HG02973 (cell line): ENCODE results near the gene GPR87.

ENCODE experiments used
- ATAC-seq: cut with Tn5 transposase; IDR thresholded peaks from one replicate; pipeline ENCODE4 v1.9.1; 2021; ENCODE audit warnings: moderate library complexity; ENCODE audit not compliant: unreplicated experiment

GPR87 gene

GRCh38 chr3:151318313-151318712, 1.7 kb upstream of the GPR87 start:
- no peak for ATAC-seq

DNA sequence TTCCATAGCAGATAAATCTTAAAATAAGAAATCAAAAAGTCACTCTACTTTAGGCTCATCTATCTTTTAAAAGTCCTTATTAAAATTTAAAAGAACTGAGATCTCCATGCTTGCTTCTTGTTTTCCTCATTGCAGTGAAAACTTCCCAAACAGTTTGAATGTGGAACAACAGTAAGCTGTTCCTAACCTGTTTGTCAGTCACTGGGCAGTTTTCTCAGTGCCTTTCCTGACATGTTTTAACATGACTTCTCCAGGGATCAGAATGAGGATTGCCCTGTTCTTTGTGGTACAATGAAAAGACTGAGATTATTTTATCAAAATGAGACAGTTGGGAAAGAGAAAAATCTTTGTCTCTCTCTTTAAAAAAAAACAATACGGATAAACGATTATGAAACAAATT, 774 bp downstream of the GPR87 start:
- no peak for ATAC-seq

- ATAC-seq, result no peak
These were observed 1.5 kb downstream of the GPR87 start for GRCh38 chr3:151315136-151315535.

- ATAC-seq, result no peak
These were observed 2.0 kb downstream of the GPR87 start for GRCh38 chr3:151314593-151314992.

- no peak for ATAC-seq
These were observed 2.5 kb downstream of the GPR87 start for GRCh38 chr3:151314137-151314536.

DNA sequence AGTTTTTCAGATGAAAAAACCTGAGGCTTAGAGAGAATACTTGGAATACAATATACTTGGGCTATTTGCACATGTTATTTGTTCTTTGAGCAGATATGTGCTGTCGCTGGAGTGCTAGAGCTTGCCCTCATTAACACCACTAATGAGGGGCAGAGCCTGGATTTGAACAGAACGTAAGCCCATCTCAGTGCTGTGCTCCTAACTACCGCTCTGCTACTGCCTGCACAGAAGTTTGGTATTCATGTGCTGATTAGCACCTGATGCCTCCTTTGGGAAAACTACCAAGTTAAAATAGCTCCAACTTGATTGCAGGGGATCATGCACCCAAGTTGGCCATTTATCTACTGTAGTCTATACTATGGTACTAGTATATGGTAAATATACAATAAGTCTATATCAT, 3.6 kb downstream of the GPR87 start:
- ATAC-seq, result no peak

GRCh38 chr3:151309566-151309965, 7.1 kb downstream of the GPR87 start:
- no peak for ATAC-seq

- ATAC-seq, result no peak
These were observed 8.8 kb downstream of the GPR87 start for GRCh38 chr3:151307583-151308488.

DNA sequence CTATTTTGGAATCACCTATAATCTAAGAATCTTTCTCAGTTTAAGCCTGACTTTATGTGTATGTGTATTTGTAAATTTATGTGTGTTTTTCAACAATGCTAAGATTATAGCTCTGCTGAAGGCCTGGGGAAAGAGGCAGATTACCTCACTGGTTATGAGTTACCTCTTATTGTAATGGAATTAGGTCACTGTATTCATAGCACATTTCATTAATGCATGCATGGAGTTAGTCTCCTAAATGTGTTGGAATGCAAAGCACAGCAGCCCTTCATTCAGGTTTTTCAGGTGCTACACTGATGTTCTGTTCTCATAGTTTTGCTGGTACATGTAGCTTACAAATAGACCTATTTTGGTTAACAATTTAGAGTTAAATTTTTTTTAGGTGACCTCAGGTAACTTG, 9.5 kb downstream of the GPR87 start:
- ATAC-seq, result no peak

GRCh38 chr3:151306168-151306810, 10.3 kb downstream of the GPR87 start:
- ATAC-seq, result no peak

DNA sequence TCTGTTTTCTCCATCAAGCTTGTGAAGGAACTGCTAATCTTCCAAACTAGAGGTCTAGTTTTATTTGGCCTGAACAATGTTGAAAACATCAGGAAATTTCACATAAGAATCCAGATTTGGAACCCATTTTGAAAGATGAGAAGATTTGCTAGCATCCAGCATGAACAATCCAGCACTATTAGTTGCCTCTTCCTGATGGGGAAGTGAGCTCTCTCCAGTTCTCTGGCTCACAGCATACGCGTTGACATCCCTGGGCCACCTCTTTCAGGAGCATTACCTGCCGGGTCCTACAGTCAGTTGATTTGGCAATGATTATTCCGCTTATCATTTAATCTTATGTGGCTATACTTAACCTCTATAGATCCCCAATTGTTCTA, 10.9 kb downstream of the GPR87 start:
- ATAC-seq, result no peak

DNA sequence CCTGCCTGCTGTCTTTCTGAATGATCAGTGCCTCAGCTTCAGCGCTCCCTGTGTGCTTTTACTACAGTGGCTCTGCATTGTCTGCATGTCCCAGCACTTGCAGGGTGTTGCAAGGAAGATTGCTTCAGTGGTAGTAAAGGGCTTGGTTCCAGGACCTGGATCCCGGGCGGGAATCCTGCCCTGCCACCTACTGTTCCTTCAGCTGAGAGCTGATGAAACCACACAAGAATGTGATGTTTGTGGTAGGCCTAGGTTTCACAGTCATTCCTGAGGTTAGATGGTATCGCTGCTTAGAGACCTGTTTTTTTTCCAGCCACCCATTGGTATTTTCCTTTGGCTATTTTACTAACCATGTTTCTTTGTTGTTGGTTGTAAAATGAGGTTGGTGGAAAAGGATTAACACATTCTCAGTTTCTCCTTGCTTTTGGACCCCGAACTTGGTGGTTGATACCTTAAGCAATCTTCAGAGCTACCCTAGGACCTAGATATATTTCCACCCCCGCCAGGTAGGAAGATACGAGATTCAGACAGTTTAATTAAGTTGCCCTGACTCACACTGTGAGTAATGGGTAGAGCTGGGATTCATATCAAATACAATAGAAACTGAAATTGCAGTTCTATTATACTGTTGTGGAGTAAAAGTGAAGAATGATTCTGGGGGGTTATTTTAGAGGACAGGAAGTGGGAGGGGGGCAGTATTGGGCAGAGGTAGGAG, 11.4 kb downstream of the GPR87 start:
- no peak for ATAC-seq

DNA sequence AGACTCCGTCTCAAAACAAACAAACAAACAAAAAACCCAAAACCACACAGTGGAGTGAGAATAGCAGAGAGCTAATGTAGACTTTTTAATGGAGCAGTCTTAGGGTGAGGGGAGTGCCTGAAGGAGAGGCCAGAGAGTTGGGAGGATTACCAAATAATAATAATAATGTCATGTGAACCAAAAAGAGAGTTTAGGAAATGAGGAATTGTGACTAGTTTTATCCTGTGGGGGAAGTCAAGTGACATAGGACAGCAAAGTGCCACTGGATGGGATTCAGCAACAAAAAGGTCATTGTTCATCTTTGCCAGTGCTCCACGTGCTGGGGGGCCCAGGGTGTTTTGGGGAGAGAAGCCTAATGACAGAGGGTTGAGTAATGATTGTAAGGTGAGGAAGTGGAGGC, 12.9 kb downstream of the GPR87 start:
- no peak for ATAC-seq

GRCh38 chr3:151301787-151302186, 14.8 kb downstream of the GPR87 start:
- ATAC-seq, result no peak

DNA sequence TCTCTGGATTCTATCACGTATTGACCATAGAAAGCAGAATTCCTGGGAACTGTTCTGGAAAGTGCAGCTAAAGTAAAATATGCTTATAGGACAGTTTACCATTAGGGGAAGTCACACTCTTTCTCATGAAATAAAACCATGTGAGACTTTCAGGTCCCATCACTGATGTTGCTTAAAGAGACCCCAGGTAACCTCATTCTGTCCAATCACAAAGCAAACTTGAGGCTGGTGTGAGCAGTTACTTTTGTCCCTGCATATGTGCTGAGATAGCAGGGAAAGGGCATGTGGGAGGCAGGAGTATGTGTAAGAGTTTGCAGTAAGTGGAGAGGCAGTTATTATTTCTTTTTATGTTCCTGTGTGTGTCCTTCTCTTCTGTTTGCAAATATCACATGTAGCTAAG, 16.1 kb downstream of the GPR87 start:
- no peak for ATAC-seq

DNA sequence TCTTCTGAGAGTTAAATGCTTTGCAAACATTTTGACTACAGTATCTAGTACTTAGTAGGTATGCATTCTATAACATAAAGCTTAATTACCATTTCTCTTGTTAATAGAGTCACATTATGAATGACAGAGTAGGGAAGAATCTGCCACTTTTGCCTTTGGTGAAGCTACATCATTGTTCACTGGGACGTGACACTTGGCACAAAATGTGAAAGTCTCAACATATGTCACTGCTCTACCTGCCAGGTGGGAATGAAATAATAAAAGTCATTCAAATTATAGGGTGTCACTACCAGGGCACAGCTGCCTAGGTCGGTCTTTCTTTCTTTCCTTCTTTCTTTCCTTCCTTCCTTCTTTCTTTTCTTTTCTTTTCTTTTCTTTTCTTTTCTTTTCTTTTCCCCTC, 17.6 kb downstream of the GPR87 start:
- no peak for ATAC-seq

- ATAC-seq, result no peak
These were observed 19.2 kb downstream of the GPR87 start for GRCh38 chr3:151297429-151297828.

DNA sequence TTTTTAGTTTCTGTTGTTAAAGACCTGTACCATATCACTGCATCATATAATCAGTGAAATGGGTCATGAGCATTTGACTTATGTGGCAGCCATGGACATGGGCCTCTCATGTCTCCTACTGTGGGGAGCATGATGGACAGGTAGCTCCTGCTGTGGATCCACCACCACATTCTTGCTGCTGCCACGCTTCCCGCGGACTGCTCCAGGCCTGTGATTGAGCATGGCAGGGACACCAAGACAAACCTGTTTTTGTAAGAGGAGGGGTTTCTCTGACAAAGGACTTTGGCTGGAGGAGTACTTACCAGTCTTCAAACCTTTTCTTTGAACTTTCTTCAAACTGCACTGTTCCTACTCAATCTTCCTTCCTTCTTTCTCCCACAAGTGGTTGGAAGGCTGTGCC, 20.4 kb downstream of the GPR87 start:
- ATAC-seq, result no peak

DNA sequence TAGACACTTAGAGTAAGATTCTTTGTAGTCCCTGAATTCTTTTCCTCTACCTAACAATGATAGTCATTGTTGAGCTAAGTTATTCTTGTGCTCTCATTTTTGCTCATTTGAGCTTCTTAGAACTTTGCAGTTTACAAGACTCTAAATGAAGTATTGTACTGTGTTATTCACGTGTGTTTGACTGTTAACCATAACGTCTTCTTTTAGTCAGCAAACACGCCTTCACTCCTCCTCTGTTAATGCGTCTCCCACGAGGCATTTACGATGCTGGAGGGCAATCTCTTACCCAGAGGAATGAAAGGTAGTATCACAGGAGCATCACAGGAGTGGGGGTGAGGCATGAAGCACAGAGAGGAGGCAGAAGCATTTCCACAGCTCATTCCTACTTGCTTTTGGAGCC, 23.5 kb downstream of the GPR87 start:
- ATAC-seq, result no peak

DNA sequence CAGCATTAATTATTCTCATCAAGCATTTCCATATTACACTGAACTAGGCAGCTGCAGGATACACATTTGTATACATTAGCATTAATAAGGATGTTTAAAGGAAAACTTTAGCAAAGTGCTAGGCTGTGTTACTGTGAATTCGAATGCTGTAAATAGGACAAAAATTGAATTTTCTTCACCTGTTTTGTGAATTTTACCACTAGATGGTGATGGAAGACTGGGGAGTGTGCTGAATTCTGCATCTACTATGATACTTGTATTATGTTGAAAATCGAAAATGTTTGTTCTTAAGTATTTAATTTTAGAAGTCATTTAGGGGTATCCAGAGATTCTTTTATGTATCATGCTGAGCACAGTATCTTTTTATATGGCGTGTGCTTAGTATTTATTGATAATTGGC, 25.9 kb downstream of the GPR87 start:
- no peak for ATAC-seq

GRCh38 chr3:151289445-151289844, 27.2 kb downstream of the GPR87 start:
- ATAC-seq, result no peak

DNA sequence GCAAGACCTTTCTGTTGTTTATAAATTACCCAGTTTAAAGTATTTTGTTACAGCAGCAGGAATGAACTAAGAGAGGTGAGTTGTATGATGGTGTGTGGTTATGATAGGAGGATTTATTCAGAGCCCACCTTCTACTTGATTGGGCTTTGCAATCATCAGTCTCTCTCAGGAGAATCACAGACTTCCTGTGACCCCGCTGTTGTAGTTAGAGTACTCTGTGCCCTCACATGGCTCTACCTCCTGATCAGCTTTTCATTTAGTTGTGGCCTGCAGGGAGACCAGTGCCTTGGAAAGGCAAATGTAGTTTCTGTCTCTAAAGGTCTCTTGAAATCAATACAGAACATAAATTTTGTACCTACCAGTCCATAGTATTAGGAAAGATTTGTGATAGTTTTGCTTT, 30.7 kb downstream of the GPR87 start:
- ATAC-seq, result no peak
